GM20000 (cell line): Measurements from ENCODE around the gene DCXR.

Experiments used
- DNase-seq: peaks from one replicate; pipeline ENCODE4 v3.0.0; 2012; ENCODE audit warnings: low spot score
- CTCF ChIP-seq: IDR thresholded peaks from 2 replicates; pipeline ENCODE4 v1.5.1; 2012; ENCODE audit warnings: mild to moderate bottlenecking, control low read depth; ENCODE audit errors: extremely low read depth, missing control alignments

DCXR gene

GRCh38 chr17:82013772-82014321 lies 23.6 kb downstream of the DCXR start:
- DNase-seq = no peak
- no peak for TF ChIP-seq CTCF

GRCh38 chr17:82013341-82013740 lies 24.2 kb downstream of the DCXR start:
- no peak for TF ChIP-seq CTCF
- DNase-seq = no peak

- DNase-seq = no peak
- no peak for TF ChIP-seq CTCF
These were observed 24.7 kb downstream of the DCXR start for GRCh38 chr17:82012640-82013295.

- TF ChIP-seq CTCF = no peak
- no peak for DNase-seq
These were observed 25.2 kb downstream of the DCXR start for GRCh38 chr17:82012261-82012639.

GRCh38 chr17:82011617-82012187 lies 25.8 kb downstream of the DCXR start:
- TF ChIP-seq CTCF = no peak
- DNase-seq = no peak

- TF ChIP-seq CTCF = no peak
- no peak for DNase-seq
These were observed 26.6 kb downstream of the DCXR start for GRCh38 chr17:82010575-82011525.

- TF ChIP-seq CTCF = no peak
These were observed 28.1 kb downstream of the DCXR start for GRCh38 chr17:82009413-82009812.

More at GRCh38 chr17:82009413-82009812, 28.1 kb downstream of the DCXR start:
- no peak for DNase-seq
